SW480 (cell line): ENCODE results near the gene AKAP7.
A peak's percentile ranks its signal among the peaks of the same experiment; 100 is the strongest.

Experiments
- DNase-seq: peaks from one replicate; pipeline ENCODE4 v3.0.0-alpha.2; 2016; ENCODE audit warnings: low spot score

Gene AKAP7

GRCh38 chr6:131134220-131134979 lies 867 bp upstream of the AKAP7 start:
- no peak for DNase-seq

- no peak for DNase-seq
These were observed 355 bp upstream of the AKAP7 start for GRCh38 chr6:131134980-131135243.

GRCh38 chr6:131136021-131136786 lies 937 bp downstream of the AKAP7 start:
- no peak for DNase-seq

- no peak for DNase-seq
These were observed 4.3 kb downstream of the AKAP7 start for GRCh38 chr6:131139599-131139998.

GRCh38 chr6:131143319-131143718 lies 8.1 kb downstream of the AKAP7 start:
- no peak for DNase-seq

- no peak for DNase-seq
These were observed 11.6 kb downstream of the AKAP7 start for GRCh38 chr6:131146865-131147264.

- no peak for DNase-seq
These were observed 21.1 kb downstream of the AKAP7 start for GRCh38 chr6:131156411-131156810.

- no peak for DNase-seq
These were observed 24.3 kb downstream of the AKAP7 start for GRCh38 chr6:131159578-131159977.

- no peak for DNase-seq
These were observed 25.0 kb downstream of the AKAP7 start for GRCh38 chr6:131160254-131160758.

- DNase-seq = no peak
These were observed 26.7 kb downstream of the AKAP7 start for GRCh38 chr6:131161987-131162386.

- no peak for DNase-seq
These were observed 28.6 kb downstream of the AKAP7 start for GRCh38 chr6:131163886-131164285.

GRCh38 chr6:131164506-131164905 lies 29.2 kb downstream of the AKAP7 start:
- DNase-seq = no peak

- DNase-seq = no peak
These were observed 32.5 kb downstream of the AKAP7 start for GRCh38 chr6:131167773-131168172.

GRCh38 chr6:131169613-131170012 lies 34.3 kb downstream of the AKAP7 start:
- no peak for DNase-seq

GRCh38 chr6:131172222-131172621 lies 37.0 kb downstream of the AKAP7 start:
- DNase-seq = no peak

GRCh38 chr6:131173680-131174079 lies 38.4 kb downstream of the AKAP7 start:
- no peak for DNase-seq

GRCh38 chr6:131175564-131175963 lies 40.3 kb downstream of the AKAP7 start:
- DNase-seq = no peak

- no peak for DNase-seq
These were observed 42.7 kb downstream of the AKAP7 start for GRCh38 chr6:131177996-131178395.

GRCh38 chr6:131182991-131183425 lies 47.7 kb downstream of the AKAP7 start:
- DNase-seq = peak; percentile 21

GRCh38 chr6:131183427-131184095 lies 48.3 kb downstream of the AKAP7 start:
- no peak for DNase-seq

GRCh38 chr6:131191590-131191989 lies 56.3 kb downstream of the AKAP7 start:
- no peak for DNase-seq

- DNase-seq = no peak
These were observed 62.4 kb downstream of the AKAP7 start for GRCh38 chr6:131197716-131198115.
